Osteoblast (primary cell): ENCODE results near the gene CELF4. TPM values are rescaled to one million over a fixed set of nuclear protein-coding genes. Genes with fewer than 3 reads are reported as not detected.

Experiments used
- DNase-seq: peaks from one replicate; pipeline ENCODE4 v3.0.0; 2011; ENCODE audit warnings: low spot score, mixed read lengths; ENCODE audit not compliant: insufficient read length; ENCODE audit errors: missing footprints
- H2AFZ ChIP-seq: 2 replicates; pipeline ENCODE4 v1.6.0; 2011; ENCODE audit warnings: mild to moderate bottlenecking, low read length
- H3K27ac ChIP-seq: 2 replicates; pipeline ENCODE4 v1.5.1; 2011; ENCODE audit warnings: mild to moderate bottlenecking, low read depth, low read length, moderate library complexity
- H3K27me3 ChIP-seq: 2 replicates; pipeline ENCODE4 v1.6.0; 2012; ENCODE audit warnings: mild to moderate bottlenecking, control low read depth, inconsistent platforms, low read length, moderate library complexity; ENCODE audit not compliant: insufficient read depth
- H3K36me3 ChIP-seq: 2 replicates; pipeline ENCODE4 v1.5.1; 2011; ENCODE audit warnings: mild to moderate bottlenecking, low read length, control low read depth, moderate library complexity; ENCODE audit not compliant: insufficient read depth
- H3K4me1 ChIP-seq: 2 replicates; pipeline ENCODE4 v1.5.1; 2011; ENCODE audit warnings: mild to moderate bottlenecking, low read length, control low read depth, moderate library complexity; ENCODE audit not compliant: insufficient read depth
- H3K4me2 ChIP-seq: 2 replicates; pipeline ENCODE4 v1.6.0; 2011; ENCODE audit warnings: mild to moderate bottlenecking, low read length; ENCODE audit not compliant: insufficient read depth
- H3K4me3 ChIP-seq: fragments of 200-600 bp; sonication (generic); 3 replicates; pipeline ENCODE4 v1.5.1; 2012; ENCODE audit warnings: mild to moderate bottlenecking, low read length, inconsistent platforms; ENCODE audit not compliant: insufficient read depth
- H3K79me2 ChIP-seq: 2 replicates; pipeline ENCODE4 v1.6.0; 2012; ENCODE audit warnings: mild to moderate bottlenecking, low read length, control low read depth, inconsistent platforms; ENCODE audit not compliant: insufficient read depth
- H3K9me3 ChIP-seq: 2 replicates; pipeline ENCODE4 v1.5.1; 2011; ENCODE audit warnings: low read depth, low read length, control low read depth
- H4K20me1 ChIP-seq: 2 replicates; pipeline ENCODE4 v1.6.0; 2012; ENCODE audit warnings: mild to moderate bottlenecking, low read length, control low read depth; ENCODE audit not compliant: insufficient read depth
- CTCF ChIP-seq: IDR thresholded peaks from 2 replicates; pipeline ENCODE4 v1.5.1; 2011; ENCODE audit warnings: mild to moderate bottlenecking, low read depth, low read length, moderate library complexity; ENCODE audit errors: extremely low read depth
- total RNA-seq: library from RNA; depleted of rRNA; stranded (reverse); fragments of >200 nt; gene quantifications from 2 replicates; pipeline ENCODE4 v1.2.3, GENCODE V29; 2012

Gene CELF4
- total RNA-seq, 1 donor, result not detected

DNA sequence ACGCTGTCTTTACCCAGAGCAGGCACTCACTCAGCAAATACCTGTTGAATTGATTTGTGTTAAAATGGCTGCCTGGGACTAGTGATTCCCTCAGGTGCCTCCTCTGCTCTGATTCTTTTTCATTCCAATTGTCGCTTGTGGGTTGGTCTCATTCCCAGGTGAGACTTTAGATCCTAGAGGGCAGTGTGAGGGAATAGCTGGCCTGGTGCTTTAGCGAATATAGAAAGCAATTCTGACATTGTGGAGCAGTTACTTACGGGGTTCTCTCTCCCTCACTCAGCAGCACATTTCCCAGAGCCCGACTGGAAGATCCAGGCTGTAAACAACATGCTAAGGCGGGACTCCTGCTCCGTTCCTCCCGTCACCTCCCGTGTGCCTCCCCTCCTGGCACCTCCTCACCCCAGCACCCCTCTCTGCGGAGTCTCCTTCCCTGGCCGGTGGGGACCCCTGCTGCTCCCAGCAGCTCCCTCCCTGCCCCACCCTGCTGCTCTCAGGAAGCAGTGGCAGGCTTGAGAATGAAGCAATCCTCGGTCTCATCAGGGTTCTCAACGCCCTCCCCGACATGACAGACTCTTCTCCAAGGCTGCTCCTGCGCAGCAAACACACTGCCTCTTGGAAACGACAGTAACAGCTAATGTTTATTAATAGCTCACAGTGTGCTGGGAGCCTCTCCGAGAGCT, 26.9 kb downstream of the CELF4 start:
- Histone ChIP-seq H3K9me3 (no peaks in the 10 kb centered on the region), H2AFZ (no peak overlapping the region), H3K36me3 (no peaks in the 10 kb centered on the region), H3K4me3 (no peak overlapping the region), H3K27ac (no peak overlapping the region), H3K27me3 (peaks cover 15% of the 10 kb centered on the region), H3K4me1 (no peaks in the 10 kb centered on the region), H3K4me2 (no peak overlapping the region), H3K79me2 (no peaks in the 10 kb centered on the region), H4K20me1 (no peaks in the 10 kb centered on the region)
- DNase-seq, result no peak
- no peak for TF ChIP-seq CTCF

GRCh38 chr18:37537868-37538525, 27.6 kb downstream of the CELF4 start:
- peaks cover 15% of the 10 kb centered on the region for H3K27me3 ChIP-seq
- no peaks in the 10 kb centered on the region for H3K36me3 ChIP-seq
- TF ChIP-seq CTCF, result peak; percentile 74
- no peaks in the 10 kb centered on the region for H3K4me1 ChIP-seq
- no peaks in the 10 kb centered on the region for H4K20me1 ChIP-seq
- no peaks in the 10 kb centered on the region for H3K79me2 ChIP-seq
- no peak overlapping the region for H2AFZ ChIP-seq
- H3K9me3 ChIP-seq, result no peaks in the 10 kb centered on the region
- no peak overlapping the region for H3K4me2 ChIP-seq
- DNase-seq, result peak; percentile 98
- no peak overlapping the region for H3K4me3 ChIP-seq
- no peak overlapping the region for H3K27ac ChIP-seq

DNA sequence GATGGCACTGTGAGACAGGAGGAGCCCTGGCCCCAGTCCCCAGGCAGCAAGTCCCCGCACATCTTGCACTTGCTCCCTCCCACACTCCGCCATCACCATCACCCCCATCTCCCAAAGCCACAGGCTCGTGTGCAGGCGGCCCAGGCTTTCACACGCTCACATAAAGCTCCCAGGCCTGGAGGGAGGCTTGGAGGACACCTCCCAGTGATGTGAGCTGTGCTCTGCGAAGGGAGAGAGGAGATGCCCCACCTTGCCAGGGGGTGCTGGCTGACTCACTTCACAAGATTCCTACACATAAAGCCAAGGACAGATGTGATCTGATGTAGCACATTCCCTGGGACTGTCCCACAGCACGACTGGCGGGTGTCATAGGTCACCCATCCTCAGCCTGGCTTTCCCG, 28.9 kb downstream of the CELF4 start:
- peaks cover 15% of the 10 kb centered on the region for H3K27me3 ChIP-seq
- H2AFZ ChIP-seq, result no peak overlapping the region
- no peaks in the 10 kb centered on the region for H3K36me3 ChIP-seq
- H4K20me1 ChIP-seq, result no peaks in the 10 kb centered on the region
- H3K4me1 ChIP-seq, result no peaks in the 10 kb centered on the region
- H3K4me2 ChIP-seq, result no peak overlapping the region
- no peak overlapping the region for H3K27ac ChIP-seq
- no peak for DNase-seq
- no peaks in the 10 kb centered on the region for H3K9me3 ChIP-seq
- TF ChIP-seq CTCF, result no peak
- H3K79me2 ChIP-seq, result no peaks in the 10 kb centered on the region
- no peak overlapping the region for H3K4me3 ChIP-seq

GRCh38 chr18:37535968-37536367, 29.6 kb downstream of the CELF4 start:
- no peaks in the 10 kb centered on the region for H3K36me3 ChIP-seq
- no peaks in the 10 kb centered on the region for H4K20me1 ChIP-seq
- H3K9me3 ChIP-seq, result no peaks in the 10 kb centered on the region
- H3K4me3 ChIP-seq, result no peak overlapping the region
- H3K79me2 ChIP-seq, result no peaks in the 10 kb centered on the region
- H3K27ac ChIP-seq, result no peak overlapping the region
- H3K4me1 ChIP-seq, result no peaks in the 10 kb centered on the region
- no peak overlapping the region for H3K4me2 ChIP-seq
- no peak for DNase-seq
- TF ChIP-seq CTCF, result no peak
- H3K27me3 ChIP-seq, result peaks cover 15% of the 10 kb centered on the region
- no peak overlapping the region for H2AFZ ChIP-seq
